OCI-LY3 (cell line): ENCODE data around the gene TUBA4A.

ENCODE experiments used
- H2AFZ ChIP-seq: fragments of 200-600, 300-600 bp; shearing (Covaris generic); 2 replicates; pipeline ENCODE4 v1.6.0; 2014; ENCODE audit warnings: antibody characterized with exemption, low read depth, low read length
- H3K27ac ChIP-seq: fragments of 200-600, 300-600 bp; sonication (generic); 2 replicates; pipeline ENCODE4 v1.5.1; 2014; ENCODE audit warnings: mild to moderate bottlenecking, low read length, moderate library complexity, mixed read lengths
- H3K27me3 ChIP-seq: fragments of 200-600, 300-600 bp; sonication (generic); 2 replicates; pipeline ENCODE4 v1.6.1; 2014; ENCODE audit warnings: low read depth, low read length, mixed read lengths
- H3K36me3 ChIP-seq: fragments of 200-600, 300-600 bp; sonication (generic); replicated peaks from 2 replicates; pipeline ENCODE3; 2014; ENCODE audit warnings: low read depth, low read length, mixed read lengths
- H3K4me1 ChIP-seq: fragments of 300-600, 200-600 bp; sonication (generic); 2 replicates; pipeline ENCODE4 v1.6.1; 2014; ENCODE audit warnings: low read length, mixed read lengths
- H3K4me2 ChIP-seq: fragments of 200-600, 300-600 bp; sonication (generic); 2 replicates; pipeline ENCODE4 v1.6.1; 2014; ENCODE audit warnings: low read length, mixed read lengths
- H3K4me3 ChIP-seq: fragments of 300-600, 200-600 bp; sonication (generic); 2 replicates; pipeline ENCODE4 v1.5.1; 2014; ENCODE audit warnings: antibody characterized with exemption, mild to moderate bottlenecking, low read length, moderate library complexity
- H3K79me2 ChIP-seq: fragments of 300-600, 200-600 bp; shearing (Covaris generic); 2 replicates; pipeline ENCODE4 v1.6.1; 2014; ENCODE audit warnings: mild to moderate bottlenecking, low read length, mixed read lengths
- H3K9ac ChIP-seq: fragments of 300-600, 200-600 bp; shearing (Covaris generic); 2 replicates; pipeline ENCODE4 v1.6.0; 2014; ENCODE audit warnings: mild to moderate bottlenecking, low read length, moderate library complexity
- H3K9me3 ChIP-seq: fragments of 200-600, 300-600 bp; shearing (Covaris generic); 2 replicates; pipeline ENCODE4 v1.6.1; 2014; ENCODE audit warnings: low read length, mixed read lengths; ENCODE audit not compliant: insufficient read depth
- H4K20me1 ChIP-seq: fragments of 200-600, 300-600 bp; sonication (generic); 2 replicates; pipeline ENCODE4 v1.6.1; 2016; ENCODE audit warnings: low read length, mixed read lengths; ENCODE audit not compliant: insufficient read depth
- EZH2phosphoT487 ChIP-seq: fragments of 200-600 bp; shearing (Covaris generic); IDR thresholded peaks from 2 replicates; pipeline ENCODE4 v1.6.1; 2018; ENCODE audit warnings: antibody characterized with exemption, mixed run types, low read depth
- TF ChIP-seq, protein P1 (sequence below): fragments of 200-600, 300-600 bp; sonication (generic); IDR thresholded peaks from 2 replicates; pipeline ENCODE4 v1.5.1; 2014; ENCODE audit warnings: antibody characterized with exemption, low read length, low read depth

The TUBA4A gene

DNA sequence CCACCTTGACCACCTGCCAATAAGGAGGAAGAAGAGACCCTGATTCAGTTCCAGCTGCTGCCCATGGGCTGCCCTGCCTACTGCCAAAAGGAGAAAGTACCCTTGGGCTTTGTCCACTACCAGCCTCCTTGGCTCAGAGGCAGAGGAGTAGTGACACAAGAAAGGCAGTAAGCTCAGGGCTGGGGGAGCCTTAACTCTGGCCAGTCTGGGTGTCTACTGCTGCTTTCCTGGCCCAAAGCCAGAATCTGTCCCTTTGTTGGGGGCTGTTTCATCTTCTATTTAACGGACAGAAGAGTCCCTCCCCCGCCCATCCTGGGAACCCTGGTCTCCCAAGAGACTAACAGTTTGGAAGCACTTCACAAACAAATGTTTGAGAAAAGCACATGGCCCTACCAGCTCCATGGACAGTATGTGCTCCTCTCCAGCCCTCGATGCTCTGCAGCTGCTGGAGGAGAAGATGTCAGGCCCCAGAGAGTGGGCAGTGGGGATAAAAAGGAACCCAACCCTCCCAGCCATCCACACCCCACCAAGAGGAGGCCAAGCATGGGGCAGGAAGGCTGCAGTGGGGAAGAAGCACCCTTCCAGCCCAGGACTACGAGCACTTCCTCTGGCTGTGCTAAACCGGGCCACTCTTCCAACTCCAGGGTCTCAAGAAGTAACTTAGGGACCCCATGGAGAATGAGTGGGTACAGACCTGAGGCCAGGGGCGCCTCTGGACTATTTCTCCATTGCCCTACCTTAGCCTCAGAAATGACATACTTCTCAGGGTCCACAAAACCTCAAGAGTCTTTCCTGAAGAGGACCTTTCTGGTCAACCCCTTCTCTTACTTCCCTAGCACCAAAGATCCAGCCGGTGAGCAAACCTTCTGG lies 25.4 kb downstream of the TUBA4A start:
- H3K27me3 ChIP-seq: no peaks in the 10 kb centered on the region
- peaks cover 14% of the 10 kb centered on the region for H3K4me1 ChIP-seq
- peak overlapping the region; percentile 100 for H3K4me3 ChIP-seq
- H3K27ac ChIP-seq: no peak overlapping the region
- no peaks in the 10 kb centered on the region for H3K9me3 ChIP-seq
- peak overlapping the region; percentile 87 for H3K9ac ChIP-seq
- TF ChIP-seq, protein P1, sequence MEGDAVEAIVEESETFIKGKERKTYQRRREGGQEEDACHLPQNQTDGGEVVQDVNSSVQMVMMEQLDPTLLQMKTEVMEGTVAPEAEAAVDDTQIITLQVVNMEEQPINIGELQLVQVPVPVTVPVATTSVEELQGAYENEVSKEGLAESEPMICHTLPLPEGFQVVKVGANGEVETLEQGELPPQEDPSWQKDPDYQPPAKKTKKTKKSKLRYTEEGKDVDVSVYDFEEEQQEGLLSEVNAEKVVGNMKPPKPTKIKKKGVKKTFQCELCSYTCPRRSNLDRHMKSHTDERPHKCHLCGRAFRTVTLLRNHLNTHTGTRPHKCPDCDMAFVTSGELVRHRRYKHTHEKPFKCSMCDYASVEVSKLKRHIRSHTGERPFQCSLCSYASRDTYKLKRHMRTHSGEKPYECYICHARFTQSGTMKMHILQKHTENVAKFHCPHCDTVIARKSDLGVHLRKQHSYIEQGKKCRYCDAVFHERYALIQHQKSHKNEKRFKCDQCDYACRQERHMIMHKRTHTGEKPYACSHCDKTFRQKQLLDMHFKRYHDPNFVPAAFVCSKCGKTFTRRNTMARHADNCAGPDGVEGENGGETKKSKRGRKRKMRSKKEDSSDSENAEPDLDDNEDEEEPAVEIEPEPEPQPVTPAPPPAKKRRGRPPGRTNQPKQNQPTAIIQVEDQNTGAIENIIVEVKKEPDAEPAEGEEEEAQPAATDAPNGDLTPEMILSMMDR: no peak
- no peak for TF ChIP-seq EZH2phosphoT487
- peaks cover 12% of the 10 kb centered on the region for H3K36me3 ChIP-seq
- peak overlapping the region; percentile 94 for H3K4me2 ChIP-seq
- H2AFZ ChIP-seq: no peak overlapping the region
- H4K20me1 ChIP-seq: no peaks in the 10 kb centered on the region
- peaks cover 31% of the 10 kb centered on the region for H3K79me2 ChIP-seq

DNA sequence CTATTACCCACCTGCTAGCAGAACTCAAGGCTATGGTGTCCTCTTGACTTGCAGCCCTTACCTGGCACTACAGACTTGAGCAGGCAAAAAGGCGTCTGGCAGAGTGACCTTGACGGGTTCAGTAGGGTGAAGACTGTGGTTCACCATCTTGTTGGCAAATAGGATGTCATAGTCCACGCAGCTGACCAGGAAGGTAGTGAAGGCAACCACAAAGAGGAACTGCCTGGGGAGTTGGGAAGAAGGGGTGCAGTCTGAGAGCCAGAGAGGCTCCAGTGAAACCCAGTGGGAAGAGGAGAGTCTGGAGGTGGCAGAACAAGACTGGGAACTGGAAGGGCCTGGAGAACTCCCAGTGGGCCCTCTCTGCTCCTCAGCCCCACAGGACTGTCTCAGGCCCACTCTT lies 28.4 kb downstream of the TUBA4A start:
- Histone ChIP-seq H2AFZ (no peak overlapping the region), H3K4me2 (no peak overlapping the region)

DNA sequence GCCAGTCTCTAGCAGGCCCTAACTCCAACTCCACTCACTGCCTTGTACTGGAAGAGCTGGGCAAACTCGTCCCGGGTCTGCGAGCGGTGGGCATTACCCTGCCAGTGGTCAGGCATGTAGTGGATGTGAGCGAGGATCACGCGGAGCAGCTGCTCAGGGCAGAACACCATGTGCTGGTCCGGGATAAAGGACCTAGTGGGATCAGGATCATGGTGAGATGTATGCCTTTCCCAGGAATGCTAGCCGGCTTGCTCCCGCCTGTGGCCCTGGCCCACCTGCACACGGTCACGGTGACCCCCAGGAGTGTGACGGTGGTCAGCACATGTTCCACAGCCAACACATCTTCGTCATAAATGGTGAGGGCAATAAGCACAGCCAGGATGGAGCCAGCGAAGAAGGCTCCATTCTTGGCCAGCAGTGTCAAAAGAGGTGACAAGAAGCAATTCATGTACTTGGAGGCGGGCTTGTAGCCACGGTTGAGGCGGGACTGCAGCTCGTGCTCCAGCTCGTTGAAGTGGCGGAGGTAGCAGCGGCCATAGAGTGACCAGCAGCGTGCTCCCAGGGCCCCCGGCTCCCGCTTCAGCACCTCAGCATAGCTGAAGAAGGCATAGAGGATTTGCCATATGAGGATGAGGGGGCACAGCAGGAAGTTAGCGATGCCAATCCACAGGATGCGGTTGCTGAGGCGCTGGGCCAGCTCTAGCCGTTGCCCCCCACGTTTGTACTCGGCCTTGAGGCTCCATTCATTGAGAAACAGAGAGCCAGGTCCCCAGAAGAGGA lies 29.7 kb downstream of the TUBA4A start:
- Histone ChIP-seq H2AFZ (no peak overlapping the region), H3K4me1 (peaks cover 7% of the 10 kb centered on the region; the same call in 1 of the 2 replicates), H4K20me1 (no peaks in the 10 kb centered on the region), H3K79me2 (peaks cover 16% of the 10 kb centered on the region), H3K36me3 (peaks cover 3% of the 10 kb centered on the region), H3K9me3 (no peaks in the 10 kb centered on the region), H3K27me3 (no peaks in the 10 kb centered on the region), H3K4me2 (no peak overlapping the region), H3K27ac (no peak overlapping the region), H3K9ac (no peak overlapping the region), H3K4me3 (no peak overlapping the region)
- no peak for TF ChIP-seq EZH2phosphoT487
- TF ChIP-seq, protein P1: no peak

More for the DNA sequence above, 28.4 kb downstream of the TUBA4A start:
- H3K4me3 ChIP-seq: no peak overlapping the region
- H3K9me3 ChIP-seq: no peaks in the 10 kb centered on the region
- H3K79me2 ChIP-seq: peaks cover 23% of the 10 kb centered on the region
- H3K36me3 ChIP-seq: peaks cover 3% of the 10 kb centered on the region
- H3K9ac ChIP-seq: no peak overlapping the region
- no peak overlapping the region for H3K27ac ChIP-seq
- H3K27me3 ChIP-seq: no peaks in the 10 kb centered on the region
- TF ChIP-seq, protein P1: no peak
- no peak for TF ChIP-seq EZH2phosphoT487
- no peaks in the 10 kb centered on the region for H4K20me1 ChIP-seq
- H3K4me1 ChIP-seq: peaks cover 7% of the 10 kb centered on the region; the same call in 1 of the 2 replicates

DNA sequence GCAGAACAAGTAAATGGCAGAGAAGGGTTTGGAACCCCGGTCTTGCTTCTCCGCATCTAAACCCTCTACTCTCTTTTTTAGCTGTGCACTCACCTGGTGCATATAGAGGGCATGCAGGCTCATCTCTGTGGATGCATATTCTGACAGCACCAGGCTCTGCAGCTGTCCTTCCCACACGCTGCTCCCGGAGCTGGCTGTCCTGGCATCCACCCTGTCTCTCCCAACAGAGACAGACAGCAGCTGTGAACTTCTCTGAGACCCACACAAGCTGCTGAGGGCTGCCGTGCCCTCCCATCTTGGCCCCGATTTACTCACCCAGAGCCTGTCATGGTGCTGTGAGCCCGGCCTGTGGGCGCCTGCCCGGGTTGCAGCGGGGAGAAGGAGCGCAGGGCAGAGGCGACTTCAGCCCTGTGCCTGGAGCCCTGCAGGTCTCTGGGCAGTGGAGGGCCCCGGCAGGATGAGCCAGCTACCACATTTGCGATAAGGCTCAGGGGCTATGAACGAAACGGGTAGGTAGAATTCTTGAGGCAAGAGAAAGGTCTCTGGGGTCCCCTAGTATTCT lies 31.7 kb downstream of the TUBA4A start:
- Histone ChIP-seq H3K9me3 (no peaks in the 10 kb centered on the region), H3K4me1 (no peaks in the 10 kb centered on the region), H3K4me2 (no peak overlapping the region), H3K79me2 (no peaks in the 10 kb centered on the region), H3K36me3 (peaks cover 3% of the 10 kb centered on the region), H2AFZ (no peak overlapping the region), H4K20me1 (no peaks in the 10 kb centered on the region), H3K9ac (no peak overlapping the region), H3K27me3 (no peaks in the 10 kb centered on the region), H3K27ac (no peak overlapping the region), H3K4me3 (no peak overlapping the region)
- TF ChIP-seq, protein P1: no peak
- no peak for TF ChIP-seq EZH2phosphoT487
